Keratinocyte (primary cell): Measurements from ENCODE around the gene ASCL2.

Experiments
- EZH2 ChIP-seq: IDR thresholded peaks from one replicate; pipeline ENCODE4 v1.6.1; 2012; ENCODE audit warnings: inconsistent platforms, mild to moderate bottlenecking, low read length, moderate library complexity
- TF ChIP-seq, protein P1 (sequence below), 3 experiments: IDR thresholded peaks in 1 of 3; conservative IDR thresholded peaks in 1 of 3; optimal IDR thresholded peaks in 1 of 3; 2 replicates in 2 of 3; 3 replicates in 1 of 3; pipeline versions ENCODE3 to v1.5.1; 2011; ENCODE audit warnings: low read length in 3 of 3, mild to moderate bottlenecking in 3 of 3, moderate library complexity in 2 of 3, control low read depth in 1 of 3, inconsistent platforms in 1 of 3; ENCODE audit not compliant: insufficient read depth in 2 of 3; ENCODE audit errors: extremely low read depth in 1 of 3

DNA sequence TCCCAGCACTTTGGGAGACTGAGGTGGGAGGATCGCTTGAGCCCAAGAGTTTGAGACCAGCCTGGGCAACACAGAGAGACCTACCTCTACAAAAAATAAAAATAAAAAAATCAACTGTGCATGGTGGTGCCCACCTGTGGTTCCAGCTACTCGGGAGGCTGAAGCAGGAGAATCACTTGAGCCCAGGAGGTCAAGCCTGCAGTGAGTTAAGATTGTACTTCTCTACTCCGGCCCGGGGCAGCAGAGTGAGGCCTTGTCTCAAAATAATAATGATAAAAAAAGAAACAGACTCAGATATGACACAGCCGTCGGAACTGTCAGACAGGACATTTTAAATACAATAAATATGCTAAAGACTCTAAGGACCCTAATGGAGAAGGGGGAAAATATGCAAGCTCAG, 18.4 kb downstream of the ASCL2 start:
- TF ChIP-seq, protein P1, sequence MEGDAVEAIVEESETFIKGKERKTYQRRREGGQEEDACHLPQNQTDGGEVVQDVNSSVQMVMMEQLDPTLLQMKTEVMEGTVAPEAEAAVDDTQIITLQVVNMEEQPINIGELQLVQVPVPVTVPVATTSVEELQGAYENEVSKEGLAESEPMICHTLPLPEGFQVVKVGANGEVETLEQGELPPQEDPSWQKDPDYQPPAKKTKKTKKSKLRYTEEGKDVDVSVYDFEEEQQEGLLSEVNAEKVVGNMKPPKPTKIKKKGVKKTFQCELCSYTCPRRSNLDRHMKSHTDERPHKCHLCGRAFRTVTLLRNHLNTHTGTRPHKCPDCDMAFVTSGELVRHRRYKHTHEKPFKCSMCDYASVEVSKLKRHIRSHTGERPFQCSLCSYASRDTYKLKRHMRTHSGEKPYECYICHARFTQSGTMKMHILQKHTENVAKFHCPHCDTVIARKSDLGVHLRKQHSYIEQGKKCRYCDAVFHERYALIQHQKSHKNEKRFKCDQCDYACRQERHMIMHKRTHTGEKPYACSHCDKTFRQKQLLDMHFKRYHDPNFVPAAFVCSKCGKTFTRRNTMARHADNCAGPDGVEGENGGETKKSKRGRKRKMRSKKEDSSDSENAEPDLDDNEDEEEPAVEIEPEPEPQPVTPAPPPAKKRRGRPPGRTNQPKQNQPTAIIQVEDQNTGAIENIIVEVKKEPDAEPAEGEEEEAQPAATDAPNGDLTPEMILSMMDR (optimal IDR thresholded peaks at IDR 0.05 in 1 of 3, IDR thresholded peaks at IDR 0.05 in 1 of 3, conservative IDR thresholded peaks at IDR 0.05 in 1 of 3; ENCODE audit: extremely low read depth in 1 of 3, insufficient read depth in 2 of 3, low read length in 3 of 3) = no peak
- TF ChIP-seq EZH2 = no peak
